ENCODE data around the gene ERCC3. TPM values are rescaled to one million over a fixed set of nuclear protein-coding genes. Genes with fewer than 3 reads are reported as not detected.
A peak's percentile ranks its signal among the peaks of the same experiment; 100 is the strongest.
"Not testable (repeated sequence)": the region's sequence is repeated elsewhere in the genome, so short reads cannot be mapped to it uniquely, and the experiment has no call there.

The ERCC3 gene
- polyA plus RNA-seq, 1 donor, result 41.8 TPM

DNA sequence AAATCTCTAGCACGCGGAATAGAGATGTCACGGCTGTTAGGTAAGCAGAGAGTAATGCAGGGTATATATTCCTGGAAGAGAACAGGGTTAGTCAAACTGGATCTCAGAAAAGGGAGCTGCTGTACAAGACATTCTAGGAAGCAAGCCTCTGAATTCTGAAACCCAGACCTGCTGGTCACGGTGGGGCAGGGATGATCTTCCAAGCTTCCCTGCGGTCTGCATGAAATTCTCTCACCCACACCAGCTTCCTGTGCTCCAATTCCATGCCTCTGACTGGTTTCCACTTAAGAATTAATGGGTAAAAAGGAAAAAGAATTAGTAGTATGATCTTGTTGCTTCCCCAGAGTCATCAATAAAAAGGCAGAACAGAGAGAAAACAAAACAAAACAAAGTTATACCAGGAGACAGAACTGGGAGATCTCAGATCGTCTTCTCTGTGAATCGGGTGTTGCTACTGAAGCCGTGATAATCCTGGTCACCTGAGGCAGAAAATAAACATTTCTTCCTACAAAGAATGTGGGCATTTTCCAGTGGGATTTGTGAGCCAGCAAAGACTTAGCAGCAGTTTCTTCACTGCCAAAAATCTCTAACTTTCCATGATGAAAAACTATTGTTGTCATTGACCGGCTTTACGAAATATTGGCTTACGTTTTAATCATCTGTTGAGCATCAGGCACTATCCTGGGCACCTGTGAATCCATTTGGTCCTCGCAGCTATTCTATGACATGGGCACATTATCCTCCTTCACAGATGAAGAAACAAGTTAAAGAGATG lies 68.6 kb downstream of the ERCC3 start:
- no peak for DNase-seq

DNA sequence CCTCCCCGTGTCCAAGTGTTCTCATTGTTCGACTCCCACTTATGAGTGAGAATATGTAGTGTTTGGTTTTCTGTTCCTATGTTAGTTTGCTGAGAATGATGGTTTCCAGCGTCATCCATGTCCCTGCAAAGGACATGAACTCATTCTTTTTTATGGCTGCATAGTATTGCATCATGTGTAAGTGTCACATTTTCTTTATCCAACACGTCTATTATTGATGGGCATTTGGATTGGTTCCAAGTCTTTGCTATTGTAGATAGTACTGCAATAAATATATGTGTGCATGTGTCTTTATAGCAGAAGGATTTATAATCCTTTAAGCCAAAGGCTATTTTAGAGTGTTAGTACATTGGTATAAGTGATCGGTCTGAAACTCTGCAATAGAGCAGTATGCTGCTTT lies 69.8 kb downstream of the ERCC3 start:
- DNase-seq, result not testable (repeated sequence)

DNA sequence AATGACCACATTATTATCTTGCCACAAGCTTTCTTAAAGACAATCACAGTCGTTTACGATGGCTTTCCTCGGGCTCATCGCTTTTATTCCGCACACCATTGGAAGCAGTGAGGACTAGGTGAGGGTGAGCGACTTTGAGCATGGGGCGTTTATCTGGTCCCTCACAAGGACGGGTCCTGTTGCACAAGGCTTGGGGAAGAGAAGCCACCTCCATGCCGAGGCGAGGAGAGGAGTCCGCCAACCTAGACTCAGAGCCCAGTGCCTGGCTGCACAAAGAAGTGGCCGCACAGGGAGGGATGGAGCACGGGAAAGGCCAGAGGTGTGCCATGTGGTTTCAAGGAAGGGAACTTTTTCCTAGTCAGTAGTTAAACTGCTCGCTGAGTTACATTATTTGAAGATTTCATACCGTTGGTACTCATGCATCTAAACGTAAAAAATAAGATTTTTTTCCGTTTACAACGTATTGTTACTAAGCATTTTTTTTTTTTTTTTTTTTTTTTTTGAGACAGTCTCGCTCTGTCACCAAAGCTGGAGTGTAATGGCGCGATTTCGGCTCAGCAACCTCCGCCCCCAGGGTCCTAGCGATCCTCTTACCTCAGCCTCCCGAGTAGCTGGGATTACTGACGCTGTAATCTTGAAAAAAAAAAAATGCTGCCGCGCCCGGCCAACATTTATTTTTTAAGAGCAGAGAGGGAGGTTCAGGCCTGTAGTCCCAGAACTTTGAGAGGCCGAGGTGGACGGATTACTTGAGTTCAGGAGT lies 73.0 kb downstream of the ERCC3 start:
- peak; percentile 23 for DNase-seq

DNA sequence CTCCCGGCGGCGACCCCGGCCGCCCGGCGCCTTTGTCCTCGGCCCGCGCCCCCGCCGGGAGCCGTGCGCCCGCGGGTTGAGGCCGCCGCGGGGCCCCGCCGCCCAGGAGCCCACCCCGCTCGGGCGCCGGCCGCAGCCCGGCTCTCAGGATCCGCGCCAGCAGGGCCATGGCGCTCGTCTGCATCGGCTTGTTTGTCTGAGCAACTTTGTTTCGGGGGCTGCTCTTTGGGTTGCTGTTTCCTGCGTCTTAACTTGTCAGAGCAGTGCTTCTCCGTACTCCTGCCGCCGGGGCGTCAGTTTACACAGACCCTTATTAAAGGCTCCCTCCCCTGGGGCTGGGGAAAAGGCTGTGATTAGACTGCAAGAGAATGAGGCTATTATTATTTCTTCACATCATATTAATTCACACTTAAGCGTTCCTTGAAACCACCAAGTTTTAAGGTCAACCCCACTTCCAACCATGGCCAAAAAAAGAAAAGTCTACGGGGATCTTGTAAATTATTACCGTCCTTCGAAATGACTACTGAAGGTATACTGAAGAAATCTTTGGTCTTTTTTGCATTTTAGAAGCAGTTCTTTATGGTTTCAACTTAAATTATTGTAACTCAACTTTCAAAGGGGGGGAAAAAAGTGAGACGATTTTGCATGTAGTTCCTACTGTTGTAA lies 73.7 kb downstream of the ERCC3 start, which contains the start of gene CYP27C1:
Gene CYP27C1 (minus strand): TSS at position 198 of the 666 bp plus-strand sequence. CDS start 29 bp downstream, at position 169.
- DNase-seq, result peak; percentile 49

DNA sequence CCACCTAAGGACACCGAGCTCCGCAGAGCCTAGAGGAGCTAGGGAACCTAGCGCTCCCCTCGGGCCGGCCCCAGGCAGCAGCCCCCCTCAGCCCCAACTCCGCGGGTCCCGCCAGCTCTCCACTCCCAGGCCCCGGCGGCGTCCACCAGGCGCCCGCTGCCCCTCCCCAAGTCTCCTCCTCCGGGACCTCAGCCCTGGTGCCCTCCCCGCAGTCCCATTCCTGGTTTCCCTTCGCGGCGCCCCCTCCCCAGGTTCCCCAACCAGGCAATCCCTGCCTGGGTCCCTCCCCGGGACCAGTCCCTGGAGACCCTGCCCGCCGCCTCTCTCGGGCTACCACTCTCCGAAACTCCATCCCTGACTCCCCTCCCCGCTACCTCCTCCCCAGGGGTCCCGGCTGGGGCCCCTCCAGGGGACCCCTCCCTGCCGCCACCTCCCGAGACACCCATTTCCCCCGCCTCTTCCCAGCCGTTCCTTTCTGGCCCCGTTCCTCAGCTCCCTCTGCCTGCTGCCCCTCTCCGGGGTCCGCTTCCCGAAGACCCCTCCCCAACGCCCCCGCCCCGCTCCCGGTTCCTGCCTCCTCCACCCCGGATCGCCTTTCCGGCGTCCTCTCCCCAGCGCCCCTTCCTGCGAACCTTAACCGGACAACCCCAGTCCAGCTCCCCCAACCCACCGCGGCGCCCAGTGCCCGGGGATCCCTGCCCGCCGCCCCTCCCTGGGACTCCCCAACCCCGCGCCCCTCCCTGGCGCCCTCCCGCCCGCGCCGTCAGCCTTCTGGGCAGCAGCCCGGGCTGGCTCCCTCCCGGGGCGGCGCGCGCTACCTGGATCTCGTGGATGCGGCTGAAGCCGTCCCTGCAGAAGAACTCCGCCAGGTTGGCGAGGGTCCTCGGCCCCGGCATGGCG lies 74.5 kb downstream of the ERCC3 start:
- DNase-seq, result peak; percentile 53

DNA sequence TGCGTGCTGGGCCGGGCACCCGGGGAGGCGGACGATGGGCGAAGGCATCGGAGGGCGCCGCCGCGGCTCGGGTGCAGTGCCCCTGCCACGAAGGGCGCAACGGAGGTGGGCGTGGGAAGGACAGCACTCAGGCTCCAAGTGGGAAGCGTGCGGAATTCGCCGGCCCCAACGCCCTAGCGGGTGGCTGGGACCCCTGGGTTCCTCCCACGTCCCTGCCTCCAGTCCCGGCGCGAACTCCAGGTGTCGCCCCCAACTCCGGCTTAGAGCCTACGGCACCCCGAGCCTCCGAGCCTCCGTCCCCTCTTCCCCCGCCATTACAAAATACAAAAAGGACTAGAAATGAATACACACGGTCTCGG lies 75.2 kb downstream of the ERCC3 start:
- DNase-seq, result no peak

DNA sequence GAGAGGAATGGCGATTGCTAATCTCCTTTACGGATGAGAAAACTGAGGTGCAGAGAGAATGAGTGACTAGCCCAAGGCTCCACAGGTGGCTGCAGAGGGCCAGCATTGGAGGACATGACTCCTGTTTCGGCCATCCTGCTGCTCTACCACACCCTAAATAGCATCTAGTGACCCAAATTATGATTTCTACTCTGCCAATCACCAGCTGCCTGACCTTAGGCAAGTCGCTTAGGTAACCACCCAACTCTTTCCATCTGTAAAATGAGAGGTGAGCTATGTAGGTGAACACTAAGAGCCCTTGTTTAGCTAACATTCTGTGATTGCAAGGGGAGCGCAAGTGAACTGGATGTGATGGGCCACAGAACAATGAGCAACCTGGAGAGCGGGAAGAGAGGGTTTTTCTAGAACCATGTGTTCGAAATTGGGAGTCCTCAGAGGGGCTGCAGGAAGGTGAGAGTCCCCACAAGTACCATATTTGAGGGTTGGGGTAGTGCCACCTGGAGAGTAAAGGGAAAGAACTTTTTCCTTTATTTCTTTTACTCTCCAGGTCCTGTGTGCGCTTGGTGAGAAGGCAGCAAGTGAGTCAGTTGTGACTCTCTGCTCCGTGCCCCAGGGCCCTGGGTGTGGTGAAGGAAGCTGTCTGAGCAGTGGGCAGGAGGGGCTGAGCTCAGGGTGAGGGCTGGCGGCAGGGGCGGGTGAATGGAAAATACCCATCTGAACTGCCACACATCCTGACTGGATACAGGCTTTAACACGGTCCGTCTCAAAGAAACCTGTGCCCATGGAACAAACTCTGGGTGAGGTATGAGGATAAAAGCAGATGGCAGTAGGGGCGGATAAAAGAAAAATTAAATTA lies 76.2 kb downstream of the ERCC3 start:
- no peak for DNase-seq

DNA sequence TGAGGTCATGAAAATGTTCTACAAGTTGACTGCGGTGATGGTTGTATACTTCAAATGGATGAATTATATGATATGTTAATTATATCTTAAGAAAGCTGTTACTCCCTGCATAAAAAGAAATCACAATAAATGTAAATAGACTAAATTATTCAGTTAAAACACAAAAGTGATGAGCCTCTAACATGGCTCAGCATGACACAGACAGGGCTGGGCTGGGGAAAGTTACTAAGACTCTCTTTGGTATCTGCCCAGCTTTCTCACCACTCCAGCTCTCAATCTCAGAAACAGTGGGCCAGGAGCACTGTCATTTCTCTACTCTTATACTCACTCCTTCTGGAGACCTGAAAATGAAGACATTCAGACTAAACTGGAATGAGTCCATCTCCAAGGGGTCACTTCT lies 77.4 kb downstream of the ERCC3 start:
- no peak for DNase-seq

DNA sequence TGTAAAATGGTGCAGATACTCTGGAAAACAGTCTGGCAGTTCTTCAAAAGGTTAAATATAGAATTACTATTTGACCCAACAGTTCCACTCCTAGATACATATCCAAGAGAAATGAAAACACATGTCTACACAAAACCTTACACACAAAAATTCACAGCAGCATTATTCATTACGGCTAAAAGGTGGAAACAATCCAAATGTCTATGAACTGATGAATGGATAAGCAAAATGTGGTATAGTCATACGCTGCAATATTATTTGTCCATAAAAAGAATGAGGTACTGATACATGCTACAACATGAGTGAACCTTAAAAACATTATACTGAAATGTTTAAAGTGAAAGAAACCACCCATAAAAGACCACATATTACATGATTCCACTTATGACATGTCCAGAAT lies 77.8 kb downstream of the ERCC3 start:
- no peak for DNase-seq

DNA sequence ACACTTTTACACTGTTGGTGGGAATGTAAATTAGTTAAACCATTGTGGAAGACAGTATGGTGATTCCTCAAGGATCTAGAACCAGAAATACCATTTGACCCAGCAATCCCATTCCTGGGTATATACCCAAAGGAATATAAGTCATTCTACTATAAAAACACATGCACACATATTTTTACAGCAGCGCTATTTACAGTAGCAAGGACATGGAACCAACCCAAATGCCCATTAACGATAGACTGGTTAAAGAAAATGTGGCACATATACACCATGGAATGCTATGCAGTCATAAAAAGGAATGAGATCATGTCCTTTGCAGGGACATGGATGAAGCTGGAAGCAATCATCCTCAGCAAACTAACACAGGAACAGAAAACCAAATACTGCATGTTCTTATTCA lies 79.7 kb downstream of the ERCC3 start:
- DNase-seq, result not testable (repeated sequence)

DNA sequence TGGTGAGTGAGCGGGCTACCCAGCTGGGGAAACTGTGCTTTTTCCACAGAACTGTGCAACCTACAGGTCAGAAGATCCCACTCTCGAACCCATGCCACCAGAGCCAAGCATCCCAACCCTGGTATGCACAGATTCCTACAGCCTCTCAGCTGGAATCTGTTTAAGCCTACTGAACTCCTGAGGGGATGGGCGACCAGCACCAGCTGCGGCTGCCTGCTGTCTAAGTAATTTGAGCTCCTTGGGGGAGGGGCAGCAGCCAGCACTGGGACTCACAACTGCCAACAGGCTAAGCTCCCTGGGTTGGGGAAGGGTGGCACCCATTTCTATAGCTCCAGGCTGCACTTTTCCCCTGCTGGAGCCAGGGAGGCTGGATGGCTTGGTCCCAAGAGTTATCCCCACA lies 85.6 kb downstream of the ERCC3 start:
- no peak for DNase-seq

Other genes with a start within 250 kb of the ERCC3 start
- 1,160 TPM for gene BIN1, start 187.0 kb downstream of the ERCC3 start, polyA plus RNA-seq (ENCODE audit: insufficient read length)
- gene CYP27C1, start 73.8 kb downstream of the ERCC3 start, polyA plus RNA-seq (ENCODE audit: insufficient read length), result 5.7 TPM
- gene MAP3K2, start 93.8 kb upstream of the ERCC3 start, polyA plus RNA-seq (ENCODE audit: insufficient read length), result 18.9 TPM
- 0.93 TPM for gene PROC, start 124.3 kb upstream of the ERCC3 start, polyA plus RNA-seq (ENCODE audit: insufficient read length)
- 41.8 TPM for gene IWS1, start 232.3 kb upstream of the ERCC3 start, polyA plus RNA-seq (ENCODE audit: insufficient read length)
- 1.4 TPM for gene MYO7B, start 241.5 kb upstream of the ERCC3 start, polyA plus RNA-seq (ENCODE audit: insufficient read length)

All from hindlimb muscle (tissue), 1 donor.